Naive thymus-derived CD4-positive, alpha-beta T cell (primary cell): ENCODE measurements around the gene CHCHD6. TPM values are rescaled to one million over a fixed set of nuclear protein-coding genes. Genes with fewer than 3 reads are reported as not detected.

Experiments
- ATAC-seq: fragments of 150-1000 bp; cut with Tn5 transposase; 2 replicates; pipeline ENCODE4 v1.10.0; 2021; ENCODE audit warnings: mild to moderate bottlenecking, moderate library complexity
- CTCF ChIA-PET: fragments of 350-600 bp; sonication (Branson Sonifier 250); formaldehyde crosslinking; loops from one replicate; lab custom pipeline; 2021; ENCODE audit warnings: antibody characterized with exemption; lab: Charles Lee
- POLR2A ChIA-PET: fragments of 350-600 bp; sonication (Branson Sonifier 250); formaldehyde crosslinking; loops from one replicate; lab custom pipeline; 2021; ENCODE audit warnings: antibody characterized with exemption, inconsistent platforms; lab: Charles Lee
- DNase-seq, 9 donors: peaks; one replicate each; pipeline versions ENCODE4 v3.0.0 to v3.0.0-alpha.2; 2020 to 2022; ENCODE audit warnings: mixed read lengths in 1 of 9
- H3K27ac ChIP-seq: one replicate; pipeline ENCODE4 v1.7.0; 2013; ENCODE audit warnings: mild to moderate bottlenecking, low read depth, low read length, moderate library complexity
- H3K27me3 ChIP-seq, 2 donors: one replicate each; pipeline ENCODE4 v1.7.0; 2013; ENCODE audit warnings: low read length in 2 of 2, mild to moderate bottlenecking in 2 of 2, moderate library complexity in 2 of 2; ENCODE audit not compliant: control insufficient read depth in 2 of 2, insufficient read depth in 2 of 2
- H3K36me3 ChIP-seq, 3 experiments: 1 replicate in 2 of 3; 2 replicates in 1 of 3; pipeline ENCODE4 v1.7.0; 2013; ENCODE audit warnings: low read length in 3 of 3, mild to moderate bottlenecking in 3 of 3, moderate library complexity in 1 of 3; ENCODE audit not compliant: insufficient read depth in 3 of 3, control insufficient read depth in 2 of 3
- H3K4me1 ChIP-seq, 2 donors: one replicate each; pipeline ENCODE4 v1.7.0; 2013; ENCODE audit warnings: low read length in 2 of 2, mild to moderate bottlenecking in 2 of 2, moderate library complexity in 1 of 2; ENCODE audit not compliant: control insufficient read depth in 2 of 2, insufficient read depth in 2 of 2
- H3K4me3 ChIP-seq: 2 replicates; pipeline ENCODE4 v1.7.0; 2013; ENCODE audit warnings: mild to moderate bottlenecking, low read length
- H3K9me3 ChIP-seq, 3 experiments: 1 replicate in 2 of 3; 2 replicates in 1 of 3; pipeline ENCODE4 v1.7.0; 2013; ENCODE audit warnings: low read length in 3 of 3; ENCODE audit not compliant: control insufficient read depth in 2 of 3
- H3K27ac Mint-ChIP-seq, 9 donors: one replicate each; pipeline ENCODE4 v1.8.0; 2020 to 2022; ENCODE audit warnings: mixed read lengths in 9 of 9, mild to moderate bottlenecking in 8 of 9, moderate library complexity in 5 of 9, inconsistent platforms in 2 of 9
- H3K27me3 Mint-ChIP-seq, 5 donors: one replicate each; pipeline ENCODE4 v1.8.0; 2021 to 2022; ENCODE audit warnings: mixed read lengths in 5 of 5, mild to moderate bottlenecking in 1 of 5
- H3K36me3 Mint-ChIP-seq, 5 donors: one replicate each; pipeline ENCODE4 v1.8.0; 2020 to 2022; ENCODE audit warnings: mixed read lengths in 5 of 5, mild to moderate bottlenecking in 3 of 5, inconsistent platforms in 1 of 5
- H3K4me1 Mint-ChIP-seq, 7 donors: one replicate each; pipeline ENCODE4 v1.8.0; 2020 to 2022; ENCODE audit warnings: mixed read lengths in 7 of 7, mild to moderate bottlenecking in 3 of 7, inconsistent platforms in 1 of 7
- H3K4me3 Mint-ChIP-seq, 10 donors: one replicate each; pipeline ENCODE4 v1.8.0; 2020 to 2022; ENCODE audit warnings: mild to moderate bottlenecking in 10 of 10, mixed read lengths in 10 of 10, moderate library complexity in 6 of 10, inconsistent platforms in 2 of 10
- H3K9me3 Mint-ChIP-seq, 11 donors: one replicate each; pipeline ENCODE4 v1.8.0; 2020 to 2022; ENCODE audit warnings: mixed read lengths in 11 of 11, mild to moderate bottlenecking in 4 of 11, inconsistent platforms in 1 of 11, moderate library complexity in 1 of 11
- intact Hi-C, 2 donors: fragments of 100-400 bp; cut with micrococcal nuclease; formaldehyde crosslinking; loops; one replicate each; pipeline ENCODE4 v1.15.1; 2023
- polyA plus RNA-seq, 2 donors: library from polyadenylated mRNA; unstranded; fragments of 300-500 nt; fragmentation: Illumina TruSeq; gene quantifications; one replicate each; pipeline ENCODE4 v1.2.3, GENCODE V29; 2021
- total RNA-seq, 6 experiments: library from RNA in 5 of 6; stranded (reverse) in 5 of 6; gene quantifications; 1 replicate in 5 of 6; 2 replicates in 1 of 6; pipeline ENCODE4 v1.2.3 and lab custom pipeline; 2021 to 2026

Gene CHCHD6
- total and polyA plus RNA-seq, 7 experiments from 2014 or later, result 5.4 to 15.1 (median 11.0) TPM

DNA sequence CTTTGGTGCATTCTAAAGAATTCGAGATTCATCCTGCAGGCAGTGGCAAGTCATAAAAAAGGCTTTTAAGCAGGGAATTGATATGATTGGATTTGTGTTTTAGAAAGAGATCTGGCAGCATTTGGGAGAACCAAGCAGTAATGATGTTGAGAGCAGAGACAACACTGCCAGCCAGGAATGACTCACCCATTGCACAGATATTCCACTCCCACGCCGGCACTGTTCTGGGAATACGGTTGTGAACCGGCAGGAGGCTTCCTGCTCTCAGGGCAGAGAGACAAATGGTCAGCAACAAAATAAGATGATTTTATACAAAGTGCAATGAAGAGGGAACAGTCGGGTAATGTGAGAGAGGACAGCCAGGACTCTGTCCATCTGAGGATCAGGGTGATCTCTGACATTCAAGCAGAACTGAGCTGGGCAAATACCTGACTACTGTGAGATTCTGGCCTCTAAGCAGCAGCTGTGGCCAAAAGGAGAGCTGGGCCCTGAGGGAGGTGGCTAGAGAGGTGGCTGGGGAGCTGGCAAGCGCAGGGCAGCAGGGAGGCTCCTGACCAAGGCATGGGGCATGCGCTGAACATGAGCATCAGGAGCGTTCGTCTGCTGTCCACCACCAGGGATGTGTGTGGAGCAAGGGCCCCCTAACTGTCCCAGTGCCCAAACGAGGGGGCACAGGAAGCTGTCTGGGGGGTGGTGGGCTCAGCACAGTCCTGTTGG lies 222.8 kb downstream of the CHCHD6 start:
- ATAC-seq (no peak), DNase-seq (no peak)
- Mint-ChIP-seq H3K9me3 (no peaks in the 10 kb centered on the region), H3K27ac (peak overlapping the region in 2 of 9 donors; percentile 3 to 50), H3K27me3 (peaks cover 0 to 5% (median 0%) of the 10 kb centered on the region in 5 donors), H3K4me3 (no peak overlapping the region), H3K4me1 (peaks cover 0 to 14% (median 0%) of the 10 kb centered on the region in 7 donors), H3K36me3 (peaks cover 0 to 15% (median 0%) of the 10 kb centered on the region in 5 donors)
- Histone ChIP-seq H3K4me3 (no peak overlapping the region), H3K4me1 (no peaks in the 10 kb centered on the region), H3K27ac (no peak overlapping the region), H3K36me3 (no peaks in the 10 kb centered on the region), H3K27me3 (no peaks in the 10 kb centered on the region), H3K9me3 (no peaks in the 10 kb centered on the region)
- ChIA-PET POLR2A (no interaction called here), CTCF (no interaction called here)
- intact Hi-C loops, result no loop called here

DNA sequence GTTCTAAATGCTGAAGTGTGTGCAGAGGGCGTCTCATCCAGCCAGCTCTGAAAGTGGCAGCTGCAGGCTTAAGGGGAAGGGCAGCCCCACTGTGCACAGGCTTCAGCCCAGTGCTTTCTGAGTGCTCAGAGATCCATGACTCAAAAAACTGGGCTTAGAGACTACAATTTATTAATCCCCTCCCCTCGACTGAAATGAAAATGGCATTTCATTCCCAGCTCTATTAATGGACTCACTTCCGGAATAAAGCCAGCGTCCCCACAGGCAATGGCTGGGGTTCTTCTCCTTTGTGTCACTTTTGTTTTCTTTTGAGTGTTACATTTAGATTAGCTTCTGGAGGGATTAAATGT lies 223.3 kb downstream of the CHCHD6 start:
- Histone ChIP-seq H3K36me3 (no peaks in the 10 kb centered on the region), H3K27ac (no peak overlapping the region), H3K4me3 (no peak overlapping the region), H3K4me1 (no peaks in the 10 kb centered on the region), H3K27me3 (no peaks in the 10 kb centered on the region), H3K9me3 (no peaks in the 10 kb centered on the region)
- intact Hi-C loops, result no loop called here
- H3K9me3 Mint-ChIP-seq, result no peaks in the 10 kb centered on the region
- CTCF ChIA-PET, result no interaction called here
- H3K36me3 Mint-ChIP-seq, result peaks cover 0 to 14% (median 0%) of the 10 kb centered on the region in 5 donors
- peaks cover 0 to 14% (median 0%) of the 10 kb centered on the region in 7 donors for H3K4me1 Mint-ChIP-seq
- peak overlapping the region in 1 of 9 donors; percentile 3 for H3K27ac Mint-ChIP-seq
- H3K27me3 Mint-ChIP-seq, result peaks cover 0 to 5% (median 0%) of the 10 kb centered on the region in 5 donors
- POLR2A ChIA-PET, result interaction anchor here (0.6 kb wide), 1 partner anchor 14 kb away, joined by 3 read pairs; no protein-coding TSS in a partner anchor
- ATAC-seq, result no peak
- no peak overlapping the region for H3K4me3 Mint-ChIP-seq
- DNase-seq, result no peak

DNA sequence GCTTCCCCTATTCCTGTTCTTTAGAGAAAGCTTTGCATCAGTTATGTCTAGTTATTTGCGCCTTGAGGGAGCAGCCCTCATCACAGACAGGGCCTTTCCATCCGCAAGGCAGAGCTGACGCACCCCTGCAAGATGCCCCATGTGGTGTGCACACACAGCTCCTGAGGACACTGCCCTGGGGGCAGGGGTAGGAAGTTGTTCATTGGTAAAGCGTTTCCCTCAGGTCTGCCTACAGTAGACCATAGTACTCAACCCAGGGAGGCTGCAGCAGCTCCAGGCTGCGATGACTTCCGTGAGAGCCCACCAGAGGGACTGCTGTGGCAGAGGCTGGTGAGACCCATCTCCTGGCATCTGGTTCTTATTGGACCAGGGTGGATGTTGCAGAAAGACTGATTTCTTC lies 223.8 kb downstream of the CHCHD6 start:
- no peak overlapping the region for H3K4me3 Mint-ChIP-seq
- no peak overlapping the region for H3K27ac Mint-ChIP-seq
- no peaks in the 10 kb centered on the region for H3K9me3 Mint-ChIP-seq
- intact Hi-C loops, result no loop called here
- Histone ChIP-seq H3K4me3 (no peak overlapping the region), H3K27me3 (no peaks in the 10 kb centered on the region), H3K4me1 (no peaks in the 10 kb centered on the region), H3K36me3 (no peaks in the 10 kb centered on the region), H3K27ac (no peak overlapping the region), H3K9me3 (no peaks in the 10 kb centered on the region)
- peaks cover 0 to 5% (median 0%) of the 10 kb centered on the region in 5 donors for H3K27me3 Mint-ChIP-seq
- DNase-seq (no peak), ATAC-seq (no peak)
- ChIA-PET POLR2A (interaction anchor here (0.6 kb wide), 1 partner anchor 14 kb away, joined by 3 read pairs; no protein-coding TSS in a partner anchor), CTCF (no interaction called here)
- peaks cover 0 to 11% (median 0%) of the 10 kb centered on the region in 5 donors for H3K36me3 Mint-ChIP-seq
- peaks cover 0 to 14% (median 0%) of the 10 kb centered on the region in 7 donors for H3K4me1 Mint-ChIP-seq

DNA sequence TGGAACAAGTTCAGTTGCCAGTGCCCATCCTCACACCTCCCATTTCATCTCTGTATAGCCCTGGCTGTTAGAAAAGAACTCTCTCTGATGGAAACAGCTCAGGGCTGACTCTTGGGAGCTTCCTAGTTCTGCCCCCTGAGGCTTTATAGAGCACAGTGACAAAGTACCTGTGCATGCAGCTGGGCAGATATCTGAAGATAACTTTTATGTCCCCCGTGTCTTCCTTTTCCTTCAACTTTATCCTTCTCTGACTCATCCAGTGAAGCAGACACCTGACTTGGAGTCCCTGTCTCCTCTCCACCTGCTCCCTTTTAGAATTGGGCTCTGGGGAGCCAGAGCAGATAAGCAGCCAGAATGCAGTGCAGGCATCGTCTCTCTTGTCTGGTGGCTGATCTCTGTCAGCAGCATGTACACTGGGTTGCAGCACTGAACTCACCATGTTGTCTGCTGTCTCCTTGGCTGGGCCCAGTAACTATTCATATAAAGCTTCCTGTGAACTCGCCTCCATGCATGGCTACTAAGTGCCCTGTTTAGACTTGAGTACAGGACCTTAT lies 225.0 kb downstream of the CHCHD6 start:
- Histone ChIP-seq H3K9me3 (no peaks in the 10 kb centered on the region), H3K4me3 (no peak overlapping the region), H3K27ac (no peak overlapping the region), H3K27me3 (no peaks in the 10 kb centered on the region), H3K36me3 (no peaks in the 10 kb centered on the region), H3K4me1 (no peaks in the 10 kb centered on the region)
- Mint-ChIP-seq H3K4me1 (peaks cover 0 to 9% (median 0%) of the 10 kb centered on the region in 7 donors), H3K4me3 (no peak overlapping the region), H3K27me3 (peaks cover 0 to 5% (median 0%) of the 10 kb centered on the region in 5 donors), H3K27ac (no peak overlapping the region), H3K36me3 (peaks cover 0 to 14% (median 0%) of the 10 kb centered on the region in 5 donors), H3K9me3 (no peaks in the 10 kb centered on the region)
- POLR2A ChIA-PET, result no interaction called here
- ATAC-seq, result no peak
- CTCF ChIA-PET, result no interaction called here
- intact Hi-C loops, result no loop called here
- no peak for DNase-seq

DNA sequence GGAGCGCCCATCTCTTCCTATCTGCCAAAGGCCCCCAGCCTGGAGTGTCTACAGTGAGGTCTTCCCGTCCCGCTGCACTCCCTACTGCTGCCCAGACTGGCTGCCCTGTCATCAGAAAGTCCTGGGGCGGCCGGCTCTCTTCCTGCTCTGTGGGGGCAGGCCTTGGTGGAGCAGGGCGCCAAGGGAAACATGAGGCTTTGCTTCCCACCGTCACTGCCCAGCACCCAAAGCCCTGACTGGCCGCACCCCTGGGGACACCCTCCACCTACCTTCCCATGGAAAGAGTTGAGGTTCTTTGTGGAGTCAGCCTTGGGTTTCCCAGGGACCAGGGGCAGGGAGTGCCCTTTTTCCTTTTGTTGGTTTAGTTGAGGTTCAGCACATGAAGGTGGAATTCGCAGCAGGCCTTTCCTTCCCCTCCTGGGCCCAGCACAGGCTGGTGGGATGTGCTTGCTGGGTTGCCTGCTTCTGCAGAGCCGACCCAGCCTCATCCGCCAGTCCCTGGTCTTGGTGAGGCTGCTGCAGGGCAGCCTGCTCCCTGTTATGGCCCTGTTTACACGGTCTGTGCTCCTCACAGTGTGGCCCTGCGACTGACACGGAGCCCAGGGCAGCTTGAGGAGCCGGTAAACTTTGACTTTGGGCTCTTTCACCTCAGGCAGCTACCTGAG lies 227.0 kb downstream of the CHCHD6 start:
- H3K9me3 Mint-ChIP-seq, result no peaks in the 10 kb centered on the region
- POLR2A ChIA-PET, result no interaction called here
- Histone ChIP-seq H3K4me1 (no peaks in the 10 kb centered on the region), H3K27me3 (no peaks in the 10 kb centered on the region), H3K27ac (no peak overlapping the region), H3K9me3 (no peaks in the 10 kb centered on the region), H3K4me3 (no peak overlapping the region), H3K36me3 (no peaks in the 10 kb centered on the region)
- ATAC-seq (no peak), DNase-seq (no peak)
- CTCF ChIA-PET, result no interaction called here
- H3K4me3 Mint-ChIP-seq, result no peak overlapping the region
- H3K27me3 Mint-ChIP-seq, result peaks cover 0 to 5% (median 0%) of the 10 kb centered on the region in 5 donors
- H3K27ac Mint-ChIP-seq, result no peak overlapping the region
- H3K4me1 Mint-ChIP-seq, result peaks cover 0 to 5% (median 0%) of the 10 kb centered on the region in 7 donors
- intact Hi-C loops, result no loop called here
- H3K36me3 Mint-ChIP-seq, result peaks cover 0 to 12% (median 0%) of the 10 kb centered on the region in 5 donors

DNA sequence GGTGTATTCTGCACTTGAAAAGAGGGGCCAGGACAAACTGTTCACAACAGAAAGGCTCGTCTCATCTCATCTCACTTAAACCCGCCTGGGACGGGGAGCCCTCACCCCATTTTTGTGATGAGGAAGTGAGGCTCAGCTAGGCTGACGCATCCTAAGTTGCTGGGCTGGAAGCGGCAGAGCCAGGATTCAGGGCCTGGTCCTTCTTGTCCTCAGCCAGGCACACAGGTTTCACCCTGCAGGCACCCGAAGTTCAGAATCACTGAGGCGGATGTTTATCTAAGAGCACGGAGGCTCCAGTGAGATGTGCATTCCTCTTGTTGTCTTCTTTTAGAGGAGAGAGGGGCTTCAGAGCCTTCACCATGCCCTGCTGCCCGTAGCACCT lies 227.8 kb downstream of the CHCHD6 start:
- peaks cover 0 to 5% (median 0%) of the 10 kb centered on the region in 5 donors for H3K27me3 Mint-ChIP-seq
- POLR2A ChIA-PET, result no interaction called here
- H3K27me3 ChIP-seq, result no peaks in the 10 kb centered on the region

More for the DNA sequence above, 227.8 kb downstream of the CHCHD6 start:
- Mint-ChIP-seq H3K36me3 (peaks cover 0 to 8% (median 0%) of the 10 kb centered on the region in 5 donors), H3K4me1 (peaks cover 0 to 6% (median 0%) of the 10 kb centered on the region in 7 donors), H3K27ac (no peak overlapping the region), H3K9me3 (no peaks in the 10 kb centered on the region), H3K4me3 (no peak overlapping the region)
- Histone ChIP-seq H3K9me3 (no peaks in the 10 kb centered on the region), H3K4me1 (no peaks in the 10 kb centered on the region), H3K4me3 (no peak overlapping the region), H3K27ac (no peak overlapping the region), H3K36me3 (no peaks in the 10 kb centered on the region)
- intact Hi-C loops, result no loop called here
- CTCF ChIA-PET, result no interaction called here
- DNase-seq, result no peak
- ATAC-seq, result no peak
